Left ventricle myocardium inferior (tissue), 1 donor: ENCODE data around the gene NFIA. TPM values are rescaled to one million over a fixed set of nuclear protein-coding genes. Genes with fewer than 3 reads are reported as not detected.

Source experiments
- DNase-seq: peaks from one replicate; pipeline ENCODE4 v3.0.0-alpha.2; 2020
- H3K27ac ChIP-seq: fragments of 200-600 bp; replicated peaks from 2 replicates; pipeline ENCODE4 v1.8.0; 2021
- H3K27me3 ChIP-seq: fragments of 200-600 bp; 2 replicates; pipeline ENCODE4 v1.8.0; 2021; ENCODE audit warnings: low read depth
- H3K36me3 ChIP-seq: fragments of 200-600 bp; 2 replicates; pipeline ENCODE4 v1.8.0; 2021
- H3K4me1 ChIP-seq: fragments of 200-600 bp; 2 replicates; pipeline ENCODE4 v1.8.0; 2021
- H3K4me3 ChIP-seq: fragments of 200-600 bp; 2 replicates; pipeline ENCODE4 v1.8.0; 2021; ENCODE audit warnings: mild to moderate bottlenecking, moderate library complexity
- H3K9me3 ChIP-seq: fragments of 200-600 bp; replicated peaks from 2 replicates; pipeline ENCODE4 v1.8.0; 2021
- CTCF ChIP-seq: fragments of 200-600 bp; IDR thresholded peaks from 2 replicates; pipeline ENCODE4 v1.8.0; 2021; ENCODE audit warnings: antibody characterized with exemption, mild to moderate bottlenecking, borderline replicate concordance
- intact Hi-C: fragments of 100-400 bp; cut with micrococcal nuclease; formaldehyde crosslinking; loops from one replicate; pipeline ENCODE4 v1.11.0; 2022
- total RNA-seq: library from RNA; stranded (reverse); fragmentation: NEBNext Ultra II Directional; extraction: Animal tissue kit (Norgen Biotek cat#: 25700); gene quantifications from one replicate; pipeline ENCODE4 v1.2.1, GENCODE V29; 2021
- donor health status: DM: no; HTN: yes; CAD: no; lungs with severe emphysema.

Gene NFIA
- total RNA-seq, 1 donor from 2014 or later = 90.2 TPM

- Histone ChIP-seq H3K9me3 (no peaks in the 10 kb centered on the region), H3K36me3 (no peaks in the 10 kb centered on the region), H3K27ac (peak overlapping the region; percentile 22), H3K4me1 (peaks cover 12% of the 10 kb centered on the region), H3K4me3 (no peak overlapping the region), H3K27me3 (no peaks in the 10 kb centered on the region)
- intact Hi-C loops = no loop called here
- no peak for TF ChIP-seq CTCF
- DNase-seq = no peak
These were observed 414.1 kb downstream of the NFIA start for GRCh38 chr1:61496501-61496900.

GRCh38 chr1:61497013-61497412, 414.7 kb downstream of the NFIA start:
- intact Hi-C loops = no loop called here
- peak overlapping the region; percentile 22 for H3K27ac ChIP-seq
- no peak overlapping the region for H3K4me3 ChIP-seq
- no peak for DNase-seq
- TF ChIP-seq CTCF = no peak
- no peaks in the 10 kb centered on the region for H3K36me3 ChIP-seq
- H3K27me3 ChIP-seq = no peaks in the 10 kb centered on the region
- H3K9me3 ChIP-seq = no peaks in the 10 kb centered on the region
- H3K4me1 ChIP-seq = peaks cover 7% of the 10 kb centered on the region

- intact Hi-C loops = no loop called here
- H3K36me3 ChIP-seq = no peaks in the 10 kb centered on the region
- no peaks in the 10 kb centered on the region for H3K9me3 ChIP-seq
- H3K27me3 ChIP-seq = no peaks in the 10 kb centered on the region
- no peak overlapping the region for H3K27ac ChIP-seq
- DNase-seq = no peak
- TF ChIP-seq CTCF = no peak
- peaks cover 4% of the 10 kb centered on the region for H3K4me1 ChIP-seq
- H3K4me3 ChIP-seq = no peak overlapping the region
These were observed 416.0 kb downstream of the NFIA start for GRCh38 chr1:61498342-61498741.

GRCh38 chr1:61501971-61502916, 419.9 kb downstream of the NFIA start:
- Histone ChIP-seq H3K4me1 (peaks cover 4% of the 10 kb centered on the region), H3K4me3 (no peak overlapping the region), H3K36me3 (no peaks in the 10 kb centered on the region), H3K9me3 (no peaks in the 10 kb centered on the region), H3K27me3 (no peaks in the 10 kb centered on the region), H3K27ac (no peak overlapping the region)
- no peak for DNase-seq
- TF ChIP-seq CTCF = no peak
- intact Hi-C loops = no loop called here

GRCh38 chr1:61504305-61504704, 421.9 kb downstream of the NFIA start:
- no peak for TF ChIP-seq CTCF
- H3K4me1 ChIP-seq = no peaks in the 10 kb centered on the region
- intact Hi-C loops = no loop called here

More at GRCh38 chr1:61504305-61504704, 421.9 kb downstream of the NFIA start:
- Histone ChIP-seq H3K4me3 (no peak overlapping the region), H3K27me3 (no peaks in the 10 kb centered on the region), H3K9me3 (no peaks in the 10 kb centered on the region), H3K36me3 (no peaks in the 10 kb centered on the region), H3K27ac (no peak overlapping the region)
- DNase-seq = no peak
